HepG2 (cell line): ENCODE results near the gene HPD. TPM values are rescaled to one million over a fixed set of nuclear protein-coding genes. Genes with fewer than 3 reads are reported as not detected.

Experiments used
- ATRX ChIP-seq: sonication (generic); formaldehyde crosslinking; IDR thresholded peaks from 2 replicates; pipeline ENCODE4 v1.4.0; 2020; ENCODE audit warnings: missing genetic modification reagents, borderline replicate concordance
- HES4 ChIP-seq: sonication (generic); formaldehyde crosslinking; IDR thresholded peaks from 2 replicates; pipeline ENCODE4 v1.9.0; 2021; ENCODE audit warnings: mild to moderate bottlenecking, missing genetic modification reagents, borderline replicate concordance
- JDP2 ChIP-seq: sonication (generic); formaldehyde crosslinking; IDR thresholded peaks from 2 replicates; pipeline ENCODE4 v1.8.1; 2022; ENCODE audit warnings: missing genetic modification reagents, borderline replicate concordance
- MAZ ChIP-seq, 2 experiments: sonication (generic) in 1 of 2; formaldehyde crosslinking in 1 of 2; IDR thresholded peaks; 2 replicates each; pipeline versions ENCODE4 v1.5.0 to v1.6.1; 2012 to 2020; ENCODE audit warnings: low read depth in 2 of 2, mild to moderate bottlenecking in 2 of 2, borderline replicate concordance in 1 of 2, improper control_type of control experiment in 1 of 2, low read length in 1 of 2, missing genetic modification reagents in 1 of 2, moderate library complexity in 1 of 2
- NCOA1 ChIP-seq: sonication (generic); formaldehyde crosslinking; IDR thresholded peaks from 2 replicates; pipeline ENCODE4 v1.9.0; 2021; ENCODE audit warnings: missing genetic modification reagents
- PITX1 ChIP-seq: sonication (generic); formaldehyde crosslinking; IDR thresholded peaks from 2 replicates; pipeline ENCODE4 v1.5.1; 2020; ENCODE audit warnings: mild to moderate bottlenecking, missing genetic modification reagents
- RARA ChIP-seq: IDR thresholded peaks from 2 replicates; pipeline ENCODE4 v1.6.1; 2016; ENCODE audit warnings: missing genetic modification reagents, missing compliant biosample characterization
- REL ChIP-seq: sonication (generic); formaldehyde crosslinking; conservative IDR thresholded peaks from 2 replicates; pipeline ENCODE4 v1.8.0; 2022; ENCODE audit warnings: mild to moderate bottlenecking, missing genetic modification reagents, moderate library complexity
- SMARCE1 ChIP-seq: fragments of 450-650 bp; IDR thresholded peaks from 2 replicates; pipeline ENCODE4 v1.6.1; 2017; ENCODE audit warnings: borderline replicate concordance
- ZKSCAN5 ChIP-seq: sonication (generic); formaldehyde crosslinking; IDR thresholded peaks from 2 replicates; pipeline ENCODE4 v1.5.1; 2020; ENCODE audit warnings: mild to moderate bottlenecking, missing genetic modification reagents
- ZNF263 ChIP-seq: sonication (generic); formaldehyde crosslinking; IDR thresholded peaks from 2 replicates; pipeline ENCODE4 v1.4.0; 2020; ENCODE audit warnings: missing genetic modification reagents
- polyA plus RNA-seq, 8 experiments: library from polyadenylated mRNA; depleted of rRNA in 3 of 8; stranded (reverse) in 7 of 8; unstranded in 1 of 8; fragments of >200 nt; fragmentation: Illumina TruSeq in 4 of 8; extraction: Trizol in 4 of 8; gene quantifications; 2 replicates each; pipeline versions ENCODE4 v1.2.1 to v1.2.3, GENCODE V29; 2011 to 2016; ENCODE audit warnings: low read depth in 4 of 8, missing spikeins in 1 of 8, mixed read lengths in 1 of 8; ENCODE audit not compliant: insufficient read depth in 1 of 8
- total RNA-seq, 5 experiments: library from RNA; depleted of rRNA; stranded (reverse); fragments of >200 nt; fragmentation: Illumina TruSeq; extraction: Trizol; gene quantifications; 2 replicates each; pipeline ENCODE4 v1.2.3, GENCODE V29; 2016; ENCODE audit warnings: low read depth in 1 of 5
- TF ChIP-seq, protein P1 (sequence below): sonication (generic); formaldehyde crosslinking; IDR thresholded peaks from 2 replicates; pipeline ENCODE4 v1.9.0; 2021; ENCODE audit warnings: mild to moderate bottlenecking, missing genetic modification reagents
- TF ChIP-seq, protein P2 (sequence below): sonication (generic); formaldehyde crosslinking; IDR thresholded peaks from 2 replicates; pipeline ENCODE4 v1.5.1; 2020; ENCODE audit warnings: mild to moderate bottlenecking, missing genetic modification reagents, borderline replicate concordance
- TF ChIP-seq, protein P3 (sequence below): sonication (generic); formaldehyde crosslinking; IDR thresholded peaks from 2 replicates; pipeline ENCODE4 v1.4.0; 2020; ENCODE audit warnings: mild to moderate bottlenecking, low read depth, missing genetic modification reagents
- TF ChIP-seq, protein P4 (sequence below): sonication (generic); formaldehyde crosslinking; IDR thresholded peaks from 2 replicates; pipeline ENCODE4 v1.5.0; 2020; ENCODE audit warnings: mild to moderate bottlenecking, missing genetic modification reagents, moderate library complexity
- TF ChIP-seq, protein P5 (sequence below): sonication (generic); formaldehyde crosslinking; IDR thresholded peaks from 2 replicates; pipeline ENCODE4 v1.8.0; 2022; ENCODE audit warnings: low read depth, missing genetic modification reagents

HPD gene
- total and polyA plus RNA-seq, 2 of the 13 experiments (the other 11 are each of a cell fraction or from before 2014, with no cell fraction given) = 120 to 195 TPM

DNA sequence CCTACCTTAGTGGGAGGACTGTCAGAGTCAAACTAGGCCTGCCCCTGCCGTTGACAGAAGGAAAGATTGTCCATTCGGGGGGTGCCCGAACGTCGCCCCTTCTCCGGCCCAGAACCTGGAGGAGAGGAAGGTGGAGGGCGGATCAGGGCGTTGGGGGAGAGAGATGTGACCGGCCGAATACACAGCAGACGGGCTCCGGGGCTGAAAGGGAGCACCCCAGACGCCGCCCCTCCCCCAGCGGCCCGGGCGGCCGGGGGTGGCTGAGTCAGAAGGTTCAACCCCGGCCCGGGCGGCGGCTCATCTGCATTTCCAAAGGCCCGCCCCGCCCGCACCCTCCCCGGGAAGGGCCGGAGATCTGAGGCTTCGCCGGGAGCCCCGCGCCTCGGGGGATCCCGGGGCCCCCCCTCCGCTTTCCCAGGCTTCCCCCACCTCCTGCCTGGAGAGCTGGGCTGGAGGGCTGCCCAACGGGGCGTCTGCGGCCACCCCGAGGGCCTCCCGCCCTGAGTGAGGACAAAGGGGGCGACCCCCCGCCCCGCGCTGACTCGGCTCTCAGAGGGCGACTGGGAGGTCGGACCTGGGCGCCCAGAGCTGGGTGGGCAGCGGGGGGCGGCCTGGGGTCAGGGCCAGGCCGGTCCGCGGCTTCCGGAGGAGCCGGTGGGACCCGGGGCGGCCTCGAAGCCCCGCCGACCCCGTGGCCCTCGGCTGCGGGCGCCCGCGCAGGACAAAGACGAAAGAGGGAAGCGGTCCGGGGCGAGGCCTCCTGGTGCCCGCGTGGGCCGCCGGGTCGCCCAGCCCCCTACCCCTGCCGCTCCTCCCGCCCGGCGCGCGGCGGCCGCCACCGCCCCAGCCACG lies 58.6 kb downstream of the HPD start (continued):
- peak; percentile 68 for TF ChIP-seq MAZ (IDR thresholded peaks at IDR 0.05; ENCODE audit: borderline replicate concordance, low read depth, low read length)
- TF ChIP-seq MAZ (CRISPR knock-in tag; IDR thresholded peaks at IDR 0.05; ENCODE audit: low read depth) = no peak
- 0 out of 2 replicates have a peak, but pooled peaks have one; percentile 2 for TF ChIP-seq PITX1 (CRISPR knock-in tag)
- TF ChIP-seq ATRX = no peak
- no peak for TF ChIP-seq SMARCE1
- peak; percentile 44; the same call in 1 of the 2 replicates for TF ChIP-seq HES4 (CRISPR knock-in tag)
- peak; percentile 99 for TF ChIP-seq ZNF263 (CRISPR knock-in tag)
- TF ChIP-seq REL = no peak
- TF ChIP-seq, protein P1, sequence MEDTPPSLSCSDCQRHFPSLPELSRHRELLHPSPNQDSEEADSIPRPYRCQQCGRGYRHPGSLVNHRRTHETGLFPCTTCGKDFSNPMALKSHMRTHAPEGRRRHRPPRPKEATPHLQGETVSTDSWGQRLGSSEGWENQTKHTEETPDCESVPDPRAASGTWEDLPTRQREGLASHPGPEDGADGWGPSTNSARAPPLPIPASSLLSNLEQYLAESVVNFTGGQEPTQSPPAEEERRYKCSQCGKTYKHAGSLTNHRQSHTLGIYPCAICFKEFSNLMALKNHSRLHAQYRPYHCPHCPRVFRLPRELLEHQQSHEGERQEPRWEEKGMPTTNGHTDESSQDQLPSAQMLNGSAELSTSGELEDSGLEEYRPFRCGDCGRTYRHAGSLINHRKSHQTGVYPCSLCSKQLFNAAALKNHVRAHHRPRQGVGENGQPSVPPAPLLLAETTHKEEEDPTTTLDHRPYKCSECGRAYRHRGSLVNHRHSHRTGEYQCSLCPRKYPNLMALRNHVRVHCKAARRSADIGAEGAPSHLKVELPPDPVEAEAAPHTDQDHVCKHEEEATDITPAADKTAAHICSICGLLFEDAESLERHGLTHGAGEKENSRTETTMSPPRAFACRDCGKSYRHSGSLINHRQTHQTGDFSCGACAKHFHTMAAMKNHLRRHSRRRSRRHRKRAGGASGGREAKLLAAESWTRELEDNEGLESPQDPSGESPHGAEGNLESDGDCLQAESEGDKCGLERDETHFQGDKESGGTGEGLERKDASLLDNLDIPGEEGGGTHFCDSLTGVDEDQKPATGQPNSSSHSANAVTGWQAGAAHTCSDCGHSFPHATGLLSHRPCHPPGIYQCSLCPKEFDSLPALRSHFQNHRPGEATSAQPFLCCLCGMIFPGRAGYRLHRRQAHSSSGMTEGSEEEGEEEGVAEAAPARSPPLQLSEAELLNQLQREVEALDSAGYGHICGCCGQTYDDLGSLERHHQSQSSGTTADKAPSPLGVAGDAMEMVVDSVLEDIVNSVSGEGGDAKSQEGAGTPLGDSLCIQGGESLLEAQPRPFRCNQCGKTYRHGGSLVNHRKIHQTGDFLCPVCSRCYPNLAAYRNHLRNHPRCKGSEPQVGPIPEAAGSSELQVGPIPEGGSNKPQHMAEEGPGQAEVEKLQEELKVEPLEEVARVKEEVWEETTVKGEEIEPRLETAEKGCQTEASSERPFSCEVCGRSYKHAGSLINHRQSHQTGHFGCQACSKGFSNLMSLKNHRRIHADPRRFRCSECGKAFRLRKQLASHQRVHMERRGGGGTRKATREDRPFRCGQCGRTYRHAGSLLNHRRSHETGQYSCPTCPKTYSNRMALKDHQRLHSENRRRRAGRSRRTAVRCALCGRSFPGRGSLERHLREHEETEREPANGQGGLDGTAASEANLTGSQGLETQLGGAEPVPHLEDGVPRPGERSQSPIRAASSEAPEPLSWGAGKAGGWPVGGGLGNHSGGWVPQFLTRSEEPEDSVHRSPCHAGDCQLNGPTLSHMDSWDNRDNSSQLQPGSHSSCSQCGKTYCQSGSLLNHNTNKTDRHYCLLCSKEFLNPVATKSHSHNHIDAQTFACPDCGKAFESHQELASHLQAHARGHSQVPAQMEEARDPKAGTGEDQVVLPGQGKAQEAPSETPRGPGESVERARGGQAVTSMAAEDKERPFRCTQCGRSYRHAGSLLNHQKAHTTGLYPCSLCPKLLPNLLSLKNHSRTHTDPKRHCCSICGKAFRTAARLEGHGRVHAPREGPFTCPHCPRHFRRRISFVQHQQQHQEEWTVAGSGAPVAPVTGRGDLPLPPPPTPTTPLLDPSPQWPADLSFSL (CRISPR knock-in tag) = no peak
- TF ChIP-seq JDP2 (CRISPR knock-in tag) = no peak
- peak; percentile 93 for TF ChIP-seq RARA (CRISPR knock-in tag)
- TF ChIP-seq, protein P2, sequence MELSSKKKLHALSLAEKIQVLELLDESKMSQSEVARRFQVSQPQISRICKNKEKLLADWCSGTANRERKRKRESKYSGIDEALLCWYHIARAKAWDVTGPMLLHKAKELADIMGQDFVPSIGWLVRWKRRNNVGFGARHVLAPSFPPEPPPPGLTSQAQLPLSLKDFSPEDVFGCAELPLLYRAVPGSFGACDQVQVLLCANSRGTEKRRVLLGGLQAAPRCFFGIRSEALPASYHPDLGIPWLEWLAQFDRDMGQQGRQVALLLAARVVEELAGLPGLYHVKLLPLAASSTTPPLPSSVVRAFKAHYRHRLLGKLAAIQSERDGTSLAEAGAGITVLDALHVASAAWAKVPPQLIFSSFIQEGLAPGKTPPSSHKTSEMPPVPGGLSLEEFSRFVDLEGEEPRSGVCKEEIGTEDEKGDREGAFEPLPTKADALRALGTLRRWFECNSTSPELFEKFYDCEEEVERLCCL (CRISPR knock-in tag) = no peak
- TF ChIP-seq, protein P3, sequence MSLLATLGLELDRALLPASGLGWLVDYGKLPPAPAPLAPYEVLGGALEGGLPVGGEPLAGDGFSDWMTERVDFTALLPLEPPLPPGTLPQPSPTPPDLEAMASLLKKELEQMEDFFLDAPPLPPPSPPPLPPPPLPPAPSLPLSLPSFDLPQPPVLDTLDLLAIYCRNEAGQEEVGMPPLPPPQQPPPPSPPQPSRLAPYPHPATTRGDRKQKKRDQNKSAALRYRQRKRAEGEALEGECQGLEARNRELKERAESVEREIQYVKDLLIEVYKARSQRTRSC (CRISPR knock-in tag) = no peak
- TF ChIP-seq ZKSCAN5 = no peak
- TF ChIP-seq, protein P4, sequence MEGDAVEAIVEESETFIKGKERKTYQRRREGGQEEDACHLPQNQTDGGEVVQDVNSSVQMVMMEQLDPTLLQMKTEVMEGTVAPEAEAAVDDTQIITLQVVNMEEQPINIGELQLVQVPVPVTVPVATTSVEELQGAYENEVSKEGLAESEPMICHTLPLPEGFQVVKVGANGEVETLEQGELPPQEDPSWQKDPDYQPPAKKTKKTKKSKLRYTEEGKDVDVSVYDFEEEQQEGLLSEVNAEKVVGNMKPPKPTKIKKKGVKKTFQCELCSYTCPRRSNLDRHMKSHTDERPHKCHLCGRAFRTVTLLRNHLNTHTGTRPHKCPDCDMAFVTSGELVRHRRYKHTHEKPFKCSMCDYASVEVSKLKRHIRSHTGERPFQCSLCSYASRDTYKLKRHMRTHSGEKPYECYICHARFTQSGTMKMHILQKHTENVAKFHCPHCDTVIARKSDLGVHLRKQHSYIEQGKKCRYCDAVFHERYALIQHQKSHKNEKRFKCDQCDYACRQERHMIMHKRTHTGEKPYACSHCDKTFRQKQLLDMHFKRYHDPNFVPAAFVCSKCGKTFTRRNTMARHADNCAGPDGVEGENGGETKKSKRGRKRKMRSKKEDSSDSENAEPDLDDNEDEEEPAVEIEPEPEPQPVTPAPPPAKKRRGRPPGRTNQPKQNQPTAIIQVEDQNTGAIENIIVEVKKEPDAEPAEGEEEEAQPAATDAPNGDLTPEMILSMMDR (CRISPR knock-in tag) = no peak
- TF ChIP-seq, protein P5, sequence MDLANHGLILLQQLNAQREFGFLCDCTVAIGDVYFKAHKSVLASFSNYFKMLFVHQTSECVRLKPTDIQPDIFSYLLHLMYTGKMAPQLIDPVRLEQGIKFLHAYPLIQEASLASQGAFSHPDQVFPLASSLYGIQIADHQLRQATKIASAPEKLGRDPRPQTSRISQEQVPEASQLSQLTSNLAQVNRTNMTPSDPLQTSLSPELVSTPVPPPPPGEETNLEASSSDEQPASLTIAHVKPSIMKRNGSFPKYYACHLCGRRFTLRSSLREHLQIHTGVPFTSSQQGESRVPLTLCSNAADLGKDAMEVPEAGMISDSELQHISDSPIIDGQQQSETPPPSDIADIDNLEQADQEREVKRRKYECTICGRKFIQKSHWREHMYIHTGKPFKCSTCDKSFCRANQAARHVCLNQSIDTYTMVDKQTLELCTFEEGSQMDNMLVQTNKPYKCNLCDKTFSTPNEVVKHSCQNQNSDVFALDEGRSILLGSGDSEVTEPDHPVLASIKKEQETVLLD (CRISPR knock-in tag) = no peak; the same call in 1 of the 2 replicates
- no peak for TF ChIP-seq NCOA1
